HCT116 (cell line): ENCODE measurements around the gene KLHL15. TPM values are rescaled to one million over a fixed set of nuclear protein-coding genes. Genes with fewer than 3 reads are reported as not detected.

Experiments used
- ATAC-seq: fragments of 200-7000 bp; cut with Tn5 transposase; 2 replicates; pipeline ENCODE4 v1.9.1; 2020; ENCODE audit warnings: mild to moderate bottlenecking, moderate library complexity
- BruUV-seq: library from RNA; stranded (reverse); fragments of 400-500 nt; replicated peaks from 2 replicates; lab custom pipeline; 2021; lab: Mats Ljungman, UMichigan
- CTCF ChIA-PET: fragments of 300-600 bp; sonication (Branson Sonifier 250); formaldehyde crosslinking; loops from one replicate; lab custom pipeline; 2021; ENCODE audit warnings: antibody characterized with exemption; lab: Charles Lee
- POLR2A ChIA-PET: fragments of 300-600, 350-600 bp; sonication (Branson Sonifier 250); formaldehyde crosslinking; loops from one replicate; lab custom pipeline; 2021; ENCODE audit warnings: antibody characterized with exemption; lab: Charles Lee
- RAD21 ChIA-PET, 2 experiments: fragments of 300-600 bp; sonication (Branson Sonifier 250); formaldehyde crosslinking; loops; one replicate each; lab custom pipeline; 2023; ENCODE audit warnings: low total read pairs in 2 of 2; ENCODE audit not compliant: uncharacterized antibody in 2 of 2, unreplicated experiment in 2 of 2, low non-redundant PET in 1 of 2; lab: Charles Lee
- DNase-seq: peaks from one replicate; pipeline ENCODE4 v3.0.0-alpha.2; 2010; ENCODE audit warnings: low read depth, low spot score
- H2AFZ ChIP-seq: fragments of 200-600 bp; shearing (Covaris generic), sonication (generic); 2 replicates; pipeline ENCODE4 v1.6.1; 2017; ENCODE audit warnings: low read depth, mixed run types, mixed read lengths, antibody characterized with exemption, low read length; ENCODE audit not compliant: poor library complexity, severe bottlenecking
- H3K27ac ChIP-seq: 2 replicates; pipeline ENCODE4 v1.5.1; 2012; ENCODE audit warnings: low read depth, low read length
- H3K27me3 ChIP-seq: fragments of 200-600 bp; sonication (generic); 2 replicates; pipeline ENCODE4 v1.6.1; 2016; ENCODE audit warnings: mixed run types, low read length, mixed read lengths; ENCODE audit not compliant: insufficient read depth
- H3K36me3 ChIP-seq, 2 experiments: fragments of 200-500 bp in 1 of 2; fragments of 200-600 bp in 1 of 2; sonication (Bioruptor generic) in 1 of 2; sonication (generic) in 1 of 2; 2 replicates each; pipeline versions ENCODE4 v1.5.1 to v1.6.1; 2014 to 2016; ENCODE audit warnings: low read length in 2 of 2, inconsistent platforms in 1 of 2, mixed read lengths in 1 of 2, mixed run types in 1 of 2; ENCODE audit not compliant: insufficient read depth in 2 of 2, control insufficient read depth in 1 of 2
- H3K4me1 ChIP-seq, 2 experiments: fragments of 200-600 bp in 1 of 2; sonication (generic) in 1 of 2; 2 replicates each; pipeline versions ENCODE4 v1.5.1 to v1.6.1; 2012 to 2017; ENCODE audit warnings: low read length in 2 of 2, inconsistent platforms in 1 of 2, mild to moderate bottlenecking in 1 of 2, mixed read lengths in 1 of 2, mixed run types in 1 of 2, moderate library complexity in 1 of 2; ENCODE audit not compliant: insufficient read depth in 2 of 2, control insufficient read depth in 1 of 2
- H3K4me2 ChIP-seq: fragments of 200-600 bp; sonication (generic); 2 replicates; pipeline ENCODE4 v1.6.1; 2017; ENCODE audit warnings: mixed run types, low read length, mixed read lengths
- H3K4me3 ChIP-seq, 2 experiments: fragments of 200-600 bp in 1 of 2; sonication (generic) in 1 of 2; replicated peaks in 1 of 2; 2 replicates each; pipeline ENCODE4 v1.5.1; 2011 to 2016; ENCODE audit warnings: low read length in 2 of 2, control low read depth in 1 of 2, low read depth in 1 of 2, mild to moderate bottlenecking in 1 of 2, mixed read lengths in 1 of 2, mixed run types in 1 of 2
- H3K79me2 ChIP-seq: fragments of 200-600 bp; sonication (generic); 2 replicates; pipeline ENCODE4 v1.6.1; 2017; ENCODE audit warnings: mild to moderate bottlenecking, mixed run types, low read length, moderate library complexity, mixed read lengths; ENCODE audit not compliant: insufficient read depth
- H3K9ac ChIP-seq: fragments of 200-600 bp; sonication (generic); 2 replicates; pipeline ENCODE4 v1.6.1; 2016; ENCODE audit warnings: low read length, mixed read lengths
- H3K9me2 ChIP-seq: fragments of 200-600 bp; sonication (generic), shearing (Covaris generic); 2 replicates; pipeline ENCODE4 v1.6.1; 2017; ENCODE audit warnings: mixed run types, mild to moderate bottlenecking, moderate library complexity; ENCODE audit not compliant: insufficient read depth
- H3K9me3 ChIP-seq, 2 experiments: fragments of 200-500 bp in 1 of 2; fragments of 200-600 bp in 1 of 2; sonication (Bioruptor generic) in 1 of 2; sonication (generic) in 1 of 2; 2 replicates each; pipeline ENCODE4 v1.6.1; 2014 to 2017; ENCODE audit warnings: low read length in 2 of 2, mixed read lengths in 2 of 2, inconsistent platforms in 1 of 2, low read depth in 1 of 2, mild to moderate bottlenecking in 1 of 2, mixed run types in 1 of 2, moderate library complexity in 1 of 2; ENCODE audit not compliant: control insufficient read depth in 1 of 2, insufficient read depth in 1 of 2
- H4K20me1 ChIP-seq: fragments of 200-600 bp; sonication (generic), shearing (Covaris generic); 2 replicates; pipeline ENCODE4 v1.6.1; 2017; ENCODE audit warnings: mixed run types, mild to moderate bottlenecking, moderate library complexity; ENCODE audit not compliant: insufficient read depth
- SRF ChIP-seq: IDR thresholded peaks from 2 replicates; pipeline ENCODE4 v1.6.1; 2012; ENCODE audit warnings: low read depth
- ZNF274 ChIP-seq: fragments of 200-500 bp; sonication (Bioruptor generic); IDR thresholded peaks from 2 replicates; pipeline ENCODE4 v1.6.1; 2014; ENCODE audit warnings: mild to moderate bottlenecking, low read depth, low read length, inconsistent platforms
- intact Hi-C: fragments of 100-400 bp; cut with micrococcal nuclease; formaldehyde crosslinking; loops from 2 replicates; pipeline ENCODE4 v1.10.0; 2022
- total RNA-seq: library from RNA; stranded (reverse); gene quantifications from one replicate; pipeline ENCODE4 v1.2.1, GENCODE V29; 2021; ENCODE audit not compliant: unreplicated experiment
- TF ChIP-seq, protein P1 (sequence below), 3 experiments: fragments of 200-600 bp in 1 of 3; sonication (generic) in 1 of 3; IDR thresholded peaks in 2 of 3; conservative IDR thresholded peaks in 1 of 3; 2 replicates each; pipeline ENCODE4 v1.5.1; 2012 to 2017; ENCODE audit warnings: low read depth in 2 of 3, low read length in 2 of 3, antibody characterized with exemption in 1 of 3, borderline replicate concordance in 1 of 3, control low read depth in 1 of 3, mild to moderate bottlenecking in 1 of 3, mixed read lengths in 1 of 3, mixed run types in 1 of 3, moderate library complexity in 1 of 3; ENCODE audit not compliant: insufficient read depth in 1 of 3

The KLHL15 gene
- total RNA-seq, 1 experiment from 2014 or later = 10.1 TPM

DNA sequence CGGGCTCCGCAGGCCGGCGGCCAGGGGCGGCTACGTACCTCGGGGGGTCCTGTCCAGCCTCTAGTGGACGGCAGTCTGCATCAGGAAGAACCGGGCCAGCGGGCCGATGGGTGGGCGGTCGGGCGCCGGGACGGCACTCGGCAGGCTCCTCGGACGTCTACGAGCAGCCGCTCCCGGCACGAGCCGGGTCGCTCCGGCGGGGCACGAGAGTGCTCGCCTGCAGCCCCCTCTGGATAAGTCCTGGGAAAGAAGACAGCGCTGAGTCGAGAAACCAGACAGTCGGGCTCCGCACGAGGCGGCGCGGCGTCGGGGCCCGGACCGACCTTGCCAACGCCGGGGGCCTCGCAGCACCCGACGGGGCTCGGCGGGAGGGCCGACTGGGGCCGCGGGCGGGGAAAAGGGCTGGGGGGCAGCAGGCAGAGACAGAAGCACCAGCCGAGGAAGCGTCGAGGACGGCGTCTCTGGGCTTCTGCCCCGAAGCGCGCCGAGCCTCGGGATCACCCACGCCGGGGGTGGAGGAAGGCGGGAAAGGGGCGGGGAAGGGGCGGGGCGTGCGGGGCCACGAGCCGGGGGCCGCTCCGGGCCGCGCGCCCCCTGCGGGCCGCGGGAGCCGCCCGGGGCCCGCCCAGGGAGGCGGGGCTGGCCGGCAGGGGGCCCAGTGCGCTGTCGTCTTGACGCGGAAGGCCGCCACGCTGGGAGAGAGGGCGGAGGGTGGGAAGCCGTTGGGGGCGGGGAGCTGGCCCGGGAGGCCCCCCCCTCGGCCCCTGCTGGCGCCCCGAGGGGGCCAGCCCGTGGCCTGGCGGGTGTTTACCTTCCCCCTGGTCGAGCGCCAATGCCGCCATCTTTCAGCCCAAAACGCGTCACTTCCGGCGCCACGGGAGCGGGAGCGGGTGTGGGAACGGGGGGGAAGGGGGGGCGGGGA lies 1.9 kb downstream of the KLHL15 start (continued):
- TF ChIP-seq, protein P1, sequence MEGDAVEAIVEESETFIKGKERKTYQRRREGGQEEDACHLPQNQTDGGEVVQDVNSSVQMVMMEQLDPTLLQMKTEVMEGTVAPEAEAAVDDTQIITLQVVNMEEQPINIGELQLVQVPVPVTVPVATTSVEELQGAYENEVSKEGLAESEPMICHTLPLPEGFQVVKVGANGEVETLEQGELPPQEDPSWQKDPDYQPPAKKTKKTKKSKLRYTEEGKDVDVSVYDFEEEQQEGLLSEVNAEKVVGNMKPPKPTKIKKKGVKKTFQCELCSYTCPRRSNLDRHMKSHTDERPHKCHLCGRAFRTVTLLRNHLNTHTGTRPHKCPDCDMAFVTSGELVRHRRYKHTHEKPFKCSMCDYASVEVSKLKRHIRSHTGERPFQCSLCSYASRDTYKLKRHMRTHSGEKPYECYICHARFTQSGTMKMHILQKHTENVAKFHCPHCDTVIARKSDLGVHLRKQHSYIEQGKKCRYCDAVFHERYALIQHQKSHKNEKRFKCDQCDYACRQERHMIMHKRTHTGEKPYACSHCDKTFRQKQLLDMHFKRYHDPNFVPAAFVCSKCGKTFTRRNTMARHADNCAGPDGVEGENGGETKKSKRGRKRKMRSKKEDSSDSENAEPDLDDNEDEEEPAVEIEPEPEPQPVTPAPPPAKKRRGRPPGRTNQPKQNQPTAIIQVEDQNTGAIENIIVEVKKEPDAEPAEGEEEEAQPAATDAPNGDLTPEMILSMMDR (IDR thresholded peaks at IDR 0.05 in 2 of 3, conservative IDR thresholded peaks at IDR 0.05 in 1 of 3; ENCODE audit: borderline replicate concordance in 1 of 3, insufficient read depth in 1 of 3, low read depth in 2 of 3, low read length in 2 of 3) = no peak
- no peak for TF ChIP-seq ZNF274

DNA sequence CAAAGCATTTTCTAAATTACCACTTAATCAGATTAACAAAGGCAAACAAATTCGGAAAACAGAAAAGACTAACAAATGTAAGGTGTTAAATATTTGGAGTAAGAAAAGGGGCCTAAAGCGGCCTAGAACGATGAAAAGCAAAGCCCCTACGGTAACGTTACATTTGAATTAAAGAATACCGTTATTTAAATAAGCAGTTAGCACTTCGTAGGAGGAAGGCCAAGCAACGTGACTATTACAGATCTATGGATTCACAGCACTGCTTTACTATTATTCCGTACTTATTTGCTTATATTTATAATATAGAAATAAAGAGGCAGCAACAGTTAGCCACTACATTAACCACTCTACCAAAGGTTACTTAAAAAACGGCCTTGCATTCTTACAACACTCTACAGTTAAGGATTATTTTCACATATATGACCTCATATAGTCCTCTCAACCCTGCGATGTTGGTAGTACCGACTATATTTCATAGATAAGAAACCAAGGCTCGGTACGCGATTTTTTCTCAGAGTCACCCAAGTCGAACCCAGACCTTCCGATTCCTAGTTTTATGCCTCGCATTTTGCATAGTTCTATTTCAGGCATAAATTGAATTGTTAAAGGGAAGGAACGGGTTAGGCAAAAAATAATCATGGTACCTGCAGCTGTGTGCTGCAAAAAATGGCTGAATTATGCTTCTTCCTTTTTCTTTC lies 2.9 kb downstream of the KLHL15 start:
- ChIA-PET POLR2A (no interaction called here), CTCF (no interaction called here), RAD21 (no interaction called here)
- Histone ChIP-seq H3K4me3 (peak overlapping the region; percentile 67 to 76), H2AFZ (no peak overlapping the region), H3K79me2 (peaks cover 57% of the 10 kb centered on the region), H3K4me1 (peaks cover 0 to 15% of the 10 kb centered on the region in 2 experiments; a peak in 2 of 4 replicates), H3K9me3 (no peaks in the 10 kb centered on the region), H3K9ac (peak overlapping the region; percentile 88), H3K4me2 (peak overlapping the region; percentile 81), H3K36me3 (no peaks in the 10 kb centered on the region; a peak in 1 of 4 replicates), H4K20me1 (no peaks in the 10 kb centered on the region), H3K9me2 (no peaks in the 10 kb centered on the region), H3K27ac (peak overlapping the region; percentile 67), H3K27me3 (no peaks in the 10 kb centered on the region)
- DNase-seq = no peak
- ATAC-seq = no peak
- BruUV-seq = TSS peak; percentile 65
- TF ChIP-seq SRF = no peak
- intact Hi-C loops = loop anchor here (2.0 kb wide), 1 partner anchor 31 kb away; the partner anchor contains the start of gene EIF2S3
